HG03135 (cell line): ENCODE measurements around the gene FAM83E.
"Not testable (repeated sequence)": the region's sequence is repeated elsewhere in the genome, so short reads cannot be mapped to it uniquely, and the experiment has no call there.

Source experiments
- ATAC-seq: cut with Tn5 transposase; IDR thresholded peaks from one replicate; pipeline ENCODE4 v1.9.1; 2021; ENCODE audit warnings: mild to moderate bottlenecking, moderate library complexity; ENCODE audit not compliant: unreplicated experiment

The FAM83E gene

GRCh38 chr19:48578891-48579290, 36.0 kb downstream of the FAM83E start:
- no peak for ATAC-seq

- ATAC-seq, result not testable (repeated sequence)
These were observed 37.0 kb downstream of the FAM83E start for GRCh38 chr19:48577908-48578307.

GRCh38 chr19:48575931-48576622, 38.8 kb downstream of the FAM83E start:
- ATAC-seq, result no peak

- ATAC-seq, result no peak
These were observed 41.7 kb downstream of the FAM83E start for GRCh38 chr19:48573163-48573505.

GRCh38 chr19:48571378-48572162, 43.3 kb downstream of the FAM83E start:
- ATAC-seq, result no peak

GRCh38 chr19:48569814-48570213, 45.1 kb downstream of the FAM83E start:
- ATAC-seq, result no peak

GRCh38 chr19:48568345-48568886, 46.5 kb downstream of the FAM83E start:
- no peak for ATAC-seq

- no peak for ATAC-seq
These were observed 49.8 kb downstream of the FAM83E start for GRCh38 chr19:48565090-48565489.
